HepG2 (cell line): ENCODE measurements around the gene EPHX1. TPM values are rescaled to one million over a fixed set of nuclear protein-coding genes. Genes with fewer than 3 reads are reported as not detected.

ENCODE experiments used
- BRCA1 ChIP-seq: sonication (generic); formaldehyde crosslinking; IDR thresholded peaks from 2 replicates; pipeline ENCODE4 v1.4.0; 2020; ENCODE audit warnings: missing genetic modification reagents
- CCAR2 ChIP-seq: fragments of 200-400 bp; formaldehyde crosslinking; optimal IDR thresholded peaks from 2 replicates; pipeline ENCODE3; 2018; ENCODE audit warnings: low read depth, mild to moderate bottlenecking, low read length, moderate library complexity
- CTCF ChIP-seq: sonication (generic); formaldehyde crosslinking; IDR thresholded peaks from 2 replicates; pipeline ENCODE4 v1.5.0; 2020; ENCODE audit warnings: mild to moderate bottlenecking, missing genetic modification reagents, moderate library complexity
- EED ChIP-seq: sonication (generic); formaldehyde crosslinking; IDR thresholded peaks from 2 replicates; pipeline ENCODE4 v1.5.0; 2020; ENCODE audit warnings: mild to moderate bottlenecking, missing genetic modification reagents
- HINFP ChIP-seq: sonication (generic); formaldehyde crosslinking; IDR thresholded peaks from 2 replicates; pipeline ENCODE4 v1.4.0; 2020; ENCODE audit warnings: low read depth, mild to moderate bottlenecking, missing genetic modification reagents
- HMGXB4 ChIP-seq, 2 experiments: sonication (generic) in 1 of 2; formaldehyde crosslinking in 1 of 2; IDR thresholded peaks; 2 replicates each; pipeline versions ENCODE4 v1.4.0 to v1.6.1; 2018 to 2020; ENCODE audit warnings: missing genetic modification reagents in 2 of 2, borderline replicate concordance in 1 of 2, low read depth in 1 of 2, mild to moderate bottlenecking in 1 of 2, missing biosample characterization in 1 of 2
- MIXL1 ChIP-seq: IDR thresholded peaks from 2 replicates; pipeline ENCODE4 v1.6.1; 2016
- MLLT10 ChIP-seq: sonication (generic); formaldehyde crosslinking; IDR thresholded peaks from 2 replicates; pipeline ENCODE4 v1.4.0; 2020; ENCODE audit warnings: missing genetic modification reagents
- SMC3 ChIP-seq: IDR thresholded peaks from 2 replicates; pipeline ENCODE4 v1.6.1; 2011; ENCODE audit warnings: low read length, improper control_type of control experiment
- SRSF1 ChIP-seq: fragments of 200-400 bp; formaldehyde crosslinking; optimal IDR thresholded peaks from 2 replicates; pipeline ENCODE3; 2017; ENCODE audit warnings: mild to moderate bottlenecking, low read depth, low read length, moderate library complexity
- ZBTB21 ChIP-seq: sonication (generic); formaldehyde crosslinking; IDR thresholded peaks from 2 replicates; pipeline ENCODE4 v1.4.0; 2020; ENCODE audit warnings: missing genetic modification reagents
- ZEB1 ChIP-seq: IDR thresholded peaks from 2 replicates; pipeline ENCODE4 v1.6.1; 2012; ENCODE audit warnings: mild to moderate bottlenecking, low read depth, inconsistent platforms; ENCODE audit not compliant: insufficient replicate concordance
- ZNF101 ChIP-seq: sonication (generic); formaldehyde crosslinking; IDR thresholded peaks from 2 replicates; pipeline ENCODE4 v1.4.0; 2020; ENCODE audit warnings: mild to moderate bottlenecking, low read depth, missing genetic modification reagents, borderline replicate concordance
- ZNF180 ChIP-seq: sonication (generic); formaldehyde crosslinking; IDR thresholded peaks from 2 replicates; pipeline ENCODE4 v1.4.0; 2020; ENCODE audit warnings: low read depth, missing genetic modification reagents, borderline replicate concordance
- ZNF296 ChIP-seq: sonication (generic); formaldehyde crosslinking; conservative IDR thresholded peaks from 2 replicates; pipeline ENCODE4 v1.5.0; 2020; ENCODE audit warnings: mild to moderate bottlenecking, missing genetic modification reagents
- ZNF329 ChIP-seq: sonication (generic); formaldehyde crosslinking; IDR thresholded peaks from 2 replicates; pipeline ENCODE4 v1.9.0; 2021; ENCODE audit warnings: low read depth, mild to moderate bottlenecking, missing genetic modification reagents
- ZNF577 ChIP-seq: sonication (generic); formaldehyde crosslinking; IDR thresholded peaks from 2 replicates; pipeline ENCODE4 v1.4.0; 2020; ENCODE audit warnings: mild to moderate bottlenecking, low read depth, missing genetic modification reagents, borderline replicate concordance
- ZNF770 ChIP-seq: sonication (generic); formaldehyde crosslinking; IDR thresholded peaks from 2 replicates; pipeline ENCODE4 v1.5.0; 2020; ENCODE audit warnings: mild to moderate bottlenecking, missing genetic modification reagents
- polyA plus RNA-seq, 8 experiments: library from polyadenylated mRNA; depleted of rRNA in 3 of 8; stranded (reverse) in 7 of 8; unstranded in 1 of 8; fragments of >200 nt; fragmentation: Illumina TruSeq in 4 of 8; extraction: Trizol in 4 of 8; gene quantifications; 2 replicates each; pipeline versions ENCODE4 v1.2.1 to v1.2.3, GENCODE V29; 2011 to 2016; ENCODE audit warnings: low read depth in 4 of 8, missing spikeins in 1 of 8, mixed read lengths in 1 of 8; ENCODE audit not compliant: insufficient read depth in 1 of 8
- total RNA-seq, 5 experiments: library from RNA; depleted of rRNA; stranded (reverse); fragments of >200 nt; fragmentation: Illumina TruSeq; extraction: Trizol; gene quantifications; 2 replicates each; pipeline ENCODE4 v1.2.3, GENCODE V29; 2016; ENCODE audit warnings: low read depth in 1 of 5
- TF ChIP-seq, protein P1 (sequence below): sonication (generic); formaldehyde crosslinking; IDR thresholded peaks from 2 replicates; pipeline ENCODE4; 2020; ENCODE audit warnings: missing genetic modification reagents, mild to moderate bottlenecking, borderline replicate concordance

EPHX1 gene
- total and polyA plus RNA-seq, 2 of the 13 experiments (the other 11 are each of a cell fraction or from before 2014, with no cell fraction given): 27.7 to 36.5 TPM

GRCh38 chr1:225845571-225846259 lies 35.8 kb downstream of the EPHX1 start (continued):
- TF ChIP-seq, protein P1, sequence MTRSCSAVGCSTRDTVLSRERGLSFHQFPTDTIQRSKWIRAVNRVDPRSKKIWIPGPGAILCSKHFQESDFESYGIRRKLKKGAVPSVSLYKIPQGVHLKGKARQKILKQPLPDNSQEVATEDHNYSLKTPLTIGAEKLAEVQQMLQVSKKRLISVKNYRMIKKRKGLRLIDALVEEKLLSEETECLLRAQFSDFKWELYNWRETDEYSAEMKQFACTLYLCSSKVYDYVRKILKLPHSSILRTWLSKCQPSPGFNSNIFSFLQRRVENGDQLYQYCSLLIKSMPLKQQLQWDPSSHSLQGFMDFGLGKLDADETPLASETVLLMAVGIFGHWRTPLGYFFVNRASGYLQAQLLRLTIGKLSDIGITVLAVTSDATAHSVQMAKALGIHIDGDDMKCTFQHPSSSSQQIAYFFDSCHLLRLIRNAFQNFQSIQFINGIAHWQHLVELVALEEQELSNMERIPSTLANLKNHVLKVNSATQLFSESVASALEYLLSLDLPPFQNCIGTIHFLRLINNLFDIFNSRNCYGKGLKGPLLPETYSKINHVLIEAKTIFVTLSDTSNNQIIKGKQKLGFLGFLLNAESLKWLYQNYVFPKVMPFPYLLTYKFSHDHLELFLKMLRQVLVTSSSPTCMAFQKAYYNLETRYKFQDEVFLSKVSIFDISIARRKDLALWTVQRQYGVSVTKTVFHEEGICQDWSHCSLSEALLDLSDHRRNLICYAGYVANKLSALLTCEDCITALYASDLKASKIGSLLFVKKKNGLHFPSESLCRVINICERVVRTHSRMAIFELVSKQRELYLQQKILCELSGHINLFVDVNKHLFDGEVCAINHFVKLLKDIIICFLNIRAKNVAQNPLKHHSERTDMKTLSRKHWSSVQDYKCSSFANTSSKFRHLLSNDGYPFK (CRISPR knock-in tag): 0 out of 2 replicates have a peak, but pooled peaks have one; percentile 49
- TF ChIP-seq ZNF329 (no peak), ZNF577 (no peak), ZNF296 (CRISPR knock-in tag) (no peak), ZBTB21 (CRISPR knock-in tag) (no peak), EED (CRISPR knock-in tag) (0 out of 2 replicates have a peak, but pooled peaks have one; percentile 20), CTCF (CRISPR knock-in tag) (peak; percentile 93), ZNF101 (CRISPR knock-in tag) (no peak), HINFP (no peak; the same call in 1 of the 2 replicates), ZEB1 (no peak), MIXL1 (CRISPR knock-in tag) (0 out of 2 replicates have a peak, but pooled peaks have one; percentile 27), SMC3 (peak; percentile 79), ZNF770 (CRISPR knock-in tag) (0 out of 2 replicates have a peak, but pooled peaks have one; percentile 28), MLLT10 (CRISPR knock-in tag) (no peak), ZNF180 (CRISPR knock-in tag) (no peak), CCAR2 (no peak), SRSF1 (peak; percentile 29), HMGXB4 (CRISPR knock-in tag; IDR thresholded peaks at IDR 0.05; ENCODE audit: borderline replicate concordance in 1 of 2, low read depth in 1 of 2) (peak; percentile 51 to 66; a peak in 2 of 4 replicates), BRCA1 (CRISPR knock-in tag) (no peak)
